DOHH2 (cell line): Measurements from ENCODE around the gene CCDC85C.

Source experiments
- CTCF ChIP-seq: fragments of 200-600 bp; sonication (generic); IDR thresholded peaks from one replicate; pipeline ENCODE4 v1.5.1; 2014; ENCODE audit warnings: antibody characterized with exemption, mild to moderate bottlenecking, low read depth, low read length; ENCODE audit not compliant: poor library complexity, severe bottlenecking
- EZH2phosphoT487 ChIP-seq: fragments of 200-600 bp; sonication (generic); IDR thresholded peaks from 2 replicates; pipeline ENCODE4 v1.6.1; 2017; ENCODE audit warnings: borderline replicate concordance, mild to moderate bottlenecking, antibody characterized with exemption, low read length, moderate library complexity, mixed read lengths

DNA sequence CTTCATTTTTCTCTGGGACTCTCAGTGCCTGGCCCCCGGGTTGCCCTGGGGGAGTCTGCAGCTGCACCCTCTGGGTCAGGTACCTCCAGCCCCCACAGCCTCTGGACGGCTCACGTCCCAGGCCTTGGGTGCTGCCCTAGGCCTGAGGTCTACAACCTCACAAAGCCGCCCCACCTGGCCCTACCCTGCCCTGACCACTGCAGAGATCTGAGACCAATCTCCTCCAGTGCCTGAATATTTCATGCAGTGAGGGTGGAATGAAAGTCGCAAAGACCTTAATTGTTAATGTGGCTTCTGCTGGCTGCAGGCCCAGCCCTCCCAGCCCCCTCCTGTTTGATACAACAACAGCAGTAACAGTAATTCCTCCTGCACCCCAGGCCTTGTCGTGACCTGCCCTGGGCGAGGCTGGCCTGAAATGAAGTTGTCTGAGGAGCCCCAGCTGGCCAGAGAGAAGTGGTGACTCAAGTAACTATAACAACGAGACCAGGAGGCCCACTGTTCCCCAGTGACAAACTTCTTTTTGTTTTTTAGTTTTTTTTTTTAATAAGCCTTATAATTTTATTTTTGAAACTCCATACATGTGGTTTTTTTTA lies 8.8 kb upstream of the CCDC85C start:
- TF ChIP-seq CTCF (no peak), EZH2phosphoT487 (no peak)
